Gastrocnemius medialis (tissue), 4 donors: Measurements from ENCODE around the gene PRKAG2. TPM values are rescaled to one million over a fixed set of nuclear protein-coding genes. Genes with fewer than 3 reads are reported as not detected.

Experiments
- ATAC-seq, 2 donors: fragments of 150-250 bp; one replicate each; pipeline ENCODE4 v1.9.1; 2016
- DNase-seq, 2 donors: peaks; one replicate each; pipeline ENCODE4 v3.0.0-alpha.2; 2019
- H3K27ac ChIP-seq, 4 donors: fragments of 200-600 bp; sonication (generic); 1 replicate in 1 of 4; 2 replicates in 3 of 4; pipeline ENCODE4 v1.5.1; 2016 to 2018; ENCODE audit warnings: mild to moderate bottlenecking in 2 of 4, moderate library complexity in 1 of 4
- H3K27me3 ChIP-seq, 3 donors: fragments of 200-600 bp; sonication (generic) in 2 of 3; 1 replicate in 1 of 3; 2 replicates in 2 of 3; pipeline versions ENCODE4 v1.5.1 to v1.6.0; 2016 to 2019; ENCODE audit warnings: mild to moderate bottlenecking in 1 of 3, moderate library complexity in 1 of 3
- H3K36me3 ChIP-seq, 2 donors: fragments of 200-600 bp; sonication (generic) in 1 of 2; one replicate each; pipeline ENCODE4 v1.5.1; 2017 to 2018
- H3K4me1 ChIP-seq, 2 donors: fragments of 200-600 bp; sonication (generic) in 1 of 2; one replicate each; pipeline ENCODE4 v1.5.1; 2016 to 2017; ENCODE audit warnings: mild to moderate bottlenecking in 2 of 2
- H3K4me3 ChIP-seq, 4 donors: fragments of 200-600 bp; sonication (generic) in 3 of 4; 1 replicate in 1 of 4; 2 replicates in 3 of 4; pipeline ENCODE4 v1.5.1; 2016 to 2019; ENCODE audit warnings: mild to moderate bottlenecking in 2 of 4
- H3K9me3 ChIP-seq, 3 donors: fragments of 200-600 bp; sonication (generic) in 2 of 3; 1 replicate in 1 of 3; 2 replicates in 2 of 3; pipeline ENCODE4 v1.5.1; 2016 to 2019
- CTCF ChIP-seq, 5 experiments: fragments of 450-650 bp in 3 of 5; fragments of 200-600 bp in 2 of 5; sonication (generic) in 2 of 5; IDR thresholded peaks in 4 of 5; conservative IDR thresholded peaks in 1 of 5; 1 replicate in 4 of 5; 2 replicates in 1 of 5; pipeline ENCODE4 v1.5.1; 2016 to 2019; ENCODE audit warnings: antibody characterized with exemption in 5 of 5, mild to moderate bottlenecking in 3 of 5, moderate library complexity in 3 of 5
- POLR2A ChIP-seq, 2 donors: fragments of 450-650 bp; IDR thresholded peaks; one replicate each; pipeline ENCODE4 v1.6.1; 2017; ENCODE audit warnings: antibody characterized with exemption in 2 of 2, mild to moderate bottlenecking in 2 of 2, moderate library complexity in 2 of 2
- in situ Hi-C, 4 donors: fragments of 200-750 bp; cut with MboI; loops; one replicate each; pipeline versions ENCODE4 v1.15.0 to v1.8.0; 2017; ENCODE audit warnings: low sequenced_read_pairs in 4 of 4
- intact Hi-C: fragments of 100-400 bp; cut with DNase I; formaldehyde crosslinking; loops from one replicate; pipeline ENCODE4 v1.15.1; 2023; ENCODE audit warnings: low total_unique reads
- total RNA-seq, 4 donors: library from RNA; depleted of rRNA; stranded (reverse); fragments of >200 nt; gene quantifications; one replicate each; pipeline versions ENCODE4 v1.1.0 to v1.2.3, GENCODE V29; 2016

PRKAG2 gene
- total RNA-seq, 4 donors from 2014 or later = 5.3 to 32.6 (median 13.9) TPM

GRCh38 chr7:151724250-151724915, 152.5 kb downstream of the PRKAG2 start:
- in situ Hi-C loops = no loop called here
- no peak overlapping the region for H3K4me3 ChIP-seq
- no peaks in the 10 kb centered on the region for H3K9me3 ChIP-seq
- no peaks in the 10 kb centered on the region for H3K27me3 ChIP-seq
- intact Hi-C loops = no loop called here
- H3K4me1 ChIP-seq = peaks cover 21 to 22% of the 10 kb centered on the region in 2 donors
- no peaks in the 10 kb centered on the region for H3K36me3 ChIP-seq
- DNase-seq (no peak), ATAC-seq (no peak)
- TF ChIP-seq POLR2A (IDR thresholded peaks at IDR 0.05) = no peak
- TF ChIP-seq CTCF (IDR thresholded peaks at IDR 0.05 in 4 of 5, conservative IDR thresholded peaks at IDR 0.05 in 1 of 5) = no peak
- no peak overlapping the region for H3K27ac ChIP-seq

GRCh38 chr7:151723321-151723720, 153.6 kb downstream of the PRKAG2 start:
- Histone ChIP-seq H3K9me3 (no peaks in the 10 kb centered on the region), H3K36me3 (no peaks in the 10 kb centered on the region), H3K27me3 (no peaks in the 10 kb centered on the region), H3K27ac (no peak overlapping the region), H3K4me1 (peaks cover 21 to 25% of the 10 kb centered on the region in 2 donors), H3K4me3 (no peak overlapping the region)
- DNase-seq (no peak), ATAC-seq (no peak)
- in situ Hi-C loops = no loop called here
- no peak for TF ChIP-seq CTCF (IDR thresholded peaks at IDR 0.05 in 4 of 5, conservative IDR thresholded peaks at IDR 0.05 in 1 of 5)
- TF ChIP-seq POLR2A (IDR thresholded peaks at IDR 0.05) = no peak
- intact Hi-C loops = no loop called here

- H3K4me1 ChIP-seq = peaks cover 23 to 25% of the 10 kb centered on the region in 2 donors
- ATAC-seq = no peak
- intact Hi-C loops (no loop called here), in situ Hi-C loops (no loop called here)
- TF ChIP-seq CTCF (IDR thresholded peaks at IDR 0.05 in 4 of 5, conservative IDR thresholded peaks at IDR 0.05 in 1 of 5) (no peak), POLR2A (IDR thresholded peaks at IDR 0.05) (no peak)
- no peaks in the 10 kb centered on the region for H3K27me3 ChIP-seq
- no peaks in the 10 kb centered on the region for H3K36me3 ChIP-seq
- no peaks in the 10 kb centered on the region for H3K9me3 ChIP-seq
- H3K4me3 ChIP-seq = no peak overlapping the region
- H3K27ac ChIP-seq = no peak overlapping the region
- no peak for DNase-seq
These were observed 154.4 kb downstream of the PRKAG2 start for GRCh38 chr7:151722533-151722932.

GRCh38 chr7:151721694-151722093, 155.2 kb downstream of the PRKAG2 start:
- ATAC-seq (no peak), DNase-seq (no peak)
- no peaks in the 10 kb centered on the region for H3K9me3 ChIP-seq
- H3K36me3 ChIP-seq = no peaks in the 10 kb centered on the region
- intact Hi-C loops = loop anchor here (2.0 kb wide), 1 partner anchor 13 kb away; no protein-coding TSS in a partner anchor
- TF ChIP-seq POLR2A (IDR thresholded peaks at IDR 0.05) (no peak), CTCF (IDR thresholded peaks at IDR 0.05 in 4 of 5, conservative IDR thresholded peaks at IDR 0.05 in 1 of 5) (no peak)
- peak overlapping the region in 1 of 4 donors; percentile 79 for H3K27ac ChIP-seq
- peaks cover 25 to 30% of the 10 kb centered on the region in 2 donors for H3K4me1 ChIP-seq
- H3K27me3 ChIP-seq = no peaks in the 10 kb centered on the region
- no peak overlapping the region for H3K4me3 ChIP-seq
- in situ Hi-C loops = no loop called here
